GM10266 (cell line): ENCODE data around the gene NHS.

Source experiments
- DNase-seq: peaks from one replicate; pipeline ENCODE4 v3.0.0; 2012; ENCODE audit errors: extremely low spot score
- CTCF ChIP-seq: IDR thresholded peaks from 2 replicates; pipeline ENCODE4 v1.5.1; 2012; ENCODE audit warnings: mild to moderate bottlenecking, low read depth; ENCODE audit not compliant: control insufficient read depth, insufficient read depth; ENCODE audit errors: missing control alignments

Gene NHS

GRCh38 chrX:17725181-17725580 is 350.2 kb downstream of the NHS start:
- TF ChIP-seq CTCF = no peak
- DNase-seq = no peak

- no peak for TF ChIP-seq CTCF
- DNase-seq = no peak
Observed at GRCh38 chrX:17732138-17732783, 357.3 kb downstream of the NHS start.

GRCh38 chrX:17735406-17735805 is 360.4 kb downstream of the NHS start:
- DNase-seq = no peak
- no peak for TF ChIP-seq CTCF

DNA sequence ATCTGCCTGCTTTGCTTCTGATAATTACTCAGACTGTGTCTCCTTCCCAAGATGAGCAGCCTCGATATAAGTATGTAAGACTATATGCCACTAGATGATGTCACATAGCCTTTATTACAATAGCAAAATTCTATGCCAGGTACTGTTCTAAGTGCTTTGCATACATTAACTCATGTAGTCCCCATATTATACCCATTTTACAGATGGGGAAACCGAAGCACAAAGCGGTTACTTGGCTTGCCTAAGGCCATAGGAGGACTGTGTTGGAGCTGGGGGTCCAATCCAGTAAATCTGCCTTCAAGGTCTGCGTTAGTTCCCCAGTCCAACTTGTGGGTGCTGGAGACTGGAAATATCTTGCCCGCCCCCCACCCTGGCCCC is 361.5 kb downstream of the NHS start:
- TF ChIP-seq CTCF = no peak
- no peak for DNase-seq

DNA sequence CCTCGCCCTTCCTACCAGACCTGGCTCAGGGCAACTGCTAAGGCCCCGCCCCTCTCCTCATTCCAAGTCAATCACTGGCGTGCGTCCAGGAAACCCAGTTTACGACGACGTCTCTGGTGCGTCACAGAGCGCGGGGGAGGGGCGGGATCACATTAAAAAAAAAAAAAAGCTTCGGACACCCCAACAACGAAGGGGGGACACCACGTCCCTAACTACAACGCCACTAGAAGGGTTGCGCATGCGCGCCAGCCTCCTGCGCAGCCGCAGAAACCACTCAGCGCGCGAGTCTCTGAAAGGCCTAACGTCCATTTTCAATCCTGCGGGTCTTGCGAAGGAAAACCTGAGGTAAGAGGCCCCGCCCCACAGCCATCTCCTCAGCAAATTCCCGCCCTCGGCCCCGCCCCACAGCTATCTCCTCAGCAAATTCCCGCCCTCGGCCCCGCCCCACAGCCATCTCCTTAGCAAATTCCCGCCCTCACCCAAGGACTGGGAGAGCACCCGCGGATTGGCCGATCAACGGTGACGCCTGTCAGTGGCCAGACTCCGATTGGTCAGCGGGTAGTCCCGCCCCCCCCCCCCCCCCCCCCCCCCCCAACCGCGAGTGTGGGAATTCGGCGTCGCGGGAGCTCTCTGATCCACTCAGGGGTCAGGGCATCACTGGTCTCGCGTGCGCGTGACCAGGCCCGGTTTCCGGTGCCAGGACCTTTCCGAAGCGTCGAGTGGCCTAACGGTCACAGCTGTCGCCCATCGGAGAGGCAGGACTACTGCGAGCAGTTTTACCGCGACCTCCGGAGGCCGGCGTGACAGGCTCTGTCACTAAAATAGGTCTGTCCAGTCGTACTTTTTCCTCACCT is 362.1 kb downstream of the NHS start, which contains the start of gene SCML1:
Gene SCML1 (plus strand): TSS at position 638 of the 854 bp plus-strand sequence. CDS start 6,694 bp downstream, outside the sequence.
- TF ChIP-seq CTCF = no peak

DNA sequence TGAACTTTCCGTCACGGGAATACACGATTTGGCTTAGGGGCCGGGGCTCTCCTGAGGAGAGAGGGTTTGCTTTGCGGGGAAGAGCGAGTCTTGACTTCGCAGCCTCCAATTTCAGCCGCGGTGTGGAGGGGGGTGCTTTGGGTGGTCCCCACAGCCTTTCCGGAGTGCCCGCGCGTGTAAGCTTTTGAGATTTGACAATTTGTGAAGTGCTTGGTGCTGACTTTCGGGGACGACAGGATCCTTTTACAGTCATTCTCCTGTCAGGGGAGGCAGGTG is 362.6 kb downstream of the NHS start:
- TF ChIP-seq CTCF = no peak
- DNase-seq = no peak

More for the DNA sequence above, 362.1 kb downstream of the NHS start, which contains the start of gene SCML1:
- peak; percentile 13 for DNase-seq
